SK-N-SH (cell line): ENCODE results near the gene NFIA. TPM values are rescaled to one million over a fixed set of nuclear protein-coding genes. Genes with fewer than 3 reads are reported as not detected.

Source experiments
- CTCF ChIA-PET: fragments of 300-600, 350-600 bp; formaldehyde crosslinking; extraction: SDS; loops from one replicate; lab custom pipeline; 2021; lab: Yijun Ruan, JAX
- POLR2A ChIA-PET: fragments of 350-600 bp; sonication (Branson Sonifier 250); formaldehyde crosslinking; extraction: SDS; loops from one replicate; lab custom pipeline; 2020; ENCODE audit warnings: antibody characterized with exemption, inconsistent platforms; lab: Yijun Ruan, JAX
- DNase-seq: peaks from one replicate; pipeline ENCODE4 v3.0.0; 2012
- H2AFZ ChIP-seq: fragments of 200-600 bp; sonication (generic); 2 replicates; pipeline ENCODE4 v1.8.1; 2016; ENCODE audit warnings: antibody characterized with exemption, mild to moderate bottlenecking, low read depth
- H3F3A ChIP-seq: fragments of 200-600 bp; sonication (generic); replicated peaks from 2 replicates; pipeline ENCODE3; 2016; ENCODE audit warnings: antibody characterized with exemption, mild to moderate bottlenecking; ENCODE audit not compliant: insufficient read depth
- H3K27ac ChIP-seq, 2 experiments: fragments of 200-500 bp in 1 of 2; fragments of 200-600 bp in 1 of 2; sonication (Bioruptor generic) in 1 of 2; sonication (generic), shearing (Covaris generic) in 1 of 2; 2 replicates each; pipeline versions ENCODE4 v1.5.1 to v1.6.1; 2014 to 2016; ENCODE audit warnings: low read depth in 2 of 2, inconsistent platforms in 1 of 2, low read length in 1 of 2, mild to moderate bottlenecking in 1 of 2, mixed read lengths in 1 of 2
- H3K27me3 ChIP-seq: fragments of 200-600 bp; sonication (generic), shearing (Covaris generic); 2 replicates; pipeline ENCODE4 v1.6.1; 2016; ENCODE audit warnings: mixed run types; ENCODE audit not compliant: insufficient read depth
- H3K36me3 ChIP-seq, 2 experiments: fragments of 200-500 bp in 1 of 2; fragments of 200-600 bp in 1 of 2; sonication (Bioruptor generic) in 1 of 2; sonication (generic) in 1 of 2; replicated peaks in 1 of 2; 2 replicates each; pipeline versions ENCODE3 to v1.5.1; 2014 to 2016; ENCODE audit warnings: low read length in 1 of 2, mild to moderate bottlenecking in 1 of 2; ENCODE audit not compliant: insufficient read depth in 2 of 2, control insufficient read depth in 1 of 2
- H3K4me1 ChIP-seq, 2 experiments: fragments of 200-500 bp in 1 of 2; fragments of 200-600 bp in 1 of 2; sonication (Bioruptor generic) in 1 of 2; sonication (generic), shearing (Covaris generic) in 1 of 2; 2 replicates each; pipeline versions ENCODE4 v1.5.1 to v1.6.1; 2014 to 2016; ENCODE audit warnings: low read depth in 1 of 2, low read length in 1 of 2, mixed run types in 1 of 2; ENCODE audit not compliant: insufficient read depth in 2 of 2, control insufficient read depth in 1 of 2
- H3K4me2 ChIP-seq: fragments of 200-600 bp; sonication (generic), shearing (Covaris generic); 2 replicates; pipeline ENCODE4 v1.6.1; 2017; ENCODE audit warnings: mixed run types
- H3K4me3 ChIP-seq, 2 experiments: fragments of 200-500 bp in 1 of 2; fragments of 200-600 bp in 1 of 2; sonication (Bioruptor generic) in 1 of 2; sonication (generic), shearing (Covaris generic) in 1 of 2; 2 replicates each; pipeline versions ENCODE4 v1.5.1 to v1.8.1; 2014 to 2016; ENCODE audit warnings: low read depth in 2 of 2, inconsistent platforms in 1 of 2, low read length in 1 of 2, mild to moderate bottlenecking in 1 of 2, mixed read lengths in 1 of 2, moderate library complexity in 1 of 2
- H3K79me2 ChIP-seq: fragments of 200-600 bp; sonication (generic); 2 replicates; pipeline ENCODE4 v1.8.1; 2017; ENCODE audit warnings: mild to moderate bottlenecking; ENCODE audit not compliant: insufficient read depth
- H3K9ac ChIP-seq: fragments of 200-600 bp; sonication (generic); 2 replicates; pipeline ENCODE4 v1.6.1; 2017; ENCODE audit warnings: mixed run types
- H3K9me2 ChIP-seq: fragments of 200-600 bp; sonication (generic); 2 replicates; pipeline ENCODE4 v1.6.1; 2017; ENCODE audit warnings: mixed run types
- H3K9me3 ChIP-seq: fragments of 200-600 bp; sonication (generic); 2 replicates; pipeline ENCODE4 v1.6.1; 2017; ENCODE audit warnings: mixed run types, mild to moderate bottlenecking, moderate library complexity
- H4K20me1 ChIP-seq: fragments of 200-600 bp; sonication (generic); 2 replicates; pipeline ENCODE4 v1.6.1; 2017; ENCODE audit warnings: mild to moderate bottlenecking, mixed run types; ENCODE audit not compliant: insufficient read depth
- ELF1 ChIP-seq: IDR thresholded peaks from 2 replicates; pipeline ENCODE4 v1.4.0; 2012
- EZH2phosphoT487 ChIP-seq: fragments of 200-600 bp; sonication (generic); IDR thresholded peaks from 2 replicates; pipeline ENCODE4 v1.6.1; 2017; ENCODE audit warnings: low read depth, mixed run types, mild to moderate bottlenecking, antibody characterized with exemption, moderate library complexity, borderline replicate concordance
- FOSL2 ChIP-seq: IDR thresholded peaks from 2 replicates; pipeline ENCODE4 v1.4.0; 2012; ENCODE audit warnings: low read depth, mild to moderate bottlenecking, moderate library complexity, borderline replicate concordance
- GABPA ChIP-seq: IDR thresholded peaks from 2 replicates; pipeline ENCODE4 v1.4.0; 2012; ENCODE audit warnings: low read depth, mild to moderate bottlenecking
- MXI1 ChIP-seq: IDR thresholded peaks from 2 replicates; pipeline ENCODE4 v1.6.1; 2012; ENCODE audit warnings: mild to moderate bottlenecking, low read depth, low read length, improper control_type of control experiment
- RAD21 ChIP-seq: IDR thresholded peaks from 2 replicates; pipeline ENCODE4 v1.6.1; 2012; ENCODE audit warnings: mild to moderate bottlenecking, low read length
- RFX5 ChIP-seq: IDR thresholded peaks from 2 replicates; pipeline ENCODE4 v1.6.1; 2012; ENCODE audit warnings: mild to moderate bottlenecking, improper control_type of control experiment, low read length
- WGBS: methylation state at CpG from one replicate; pipeline ENCODE4 v1.1.6; 2017; ENCODE audit warnings: low lambda C conversion rate; 5-methylcytosine and 5-hydroxymethylcytosine counted together
- polyA plus RNA-seq, 3 experiments: library from polyadenylated mRNA; depleted of rRNA; stranded (reverse); fragments of >200 nt; gene quantifications; 2 replicates each; pipeline ENCODE4 v1.2.3, GENCODE V29; 2012
- TF ChIP-seq, protein P1 (sequence below): IDR thresholded peaks from 2 replicates; pipeline ENCODE4; 2012
- TF ChIP-seq, protein P2 (sequence below): IDR thresholded peaks from 2 replicates; pipeline ENCODE4 v1.4.0; 2012; ENCODE audit warnings: low read depth, borderline replicate concordance
- TF ChIP-seq, protein P3 (sequence below): IDR thresholded peaks from 2 replicates; pipeline ENCODE4 v1.4.0; 2012; ENCODE audit warnings: low read depth, borderline replicate concordance

NFIA gene
- polyA plus RNA-seq, 1 of the 3 experiments (the other 2 are of a cell fraction), result 3.3 TPM

DNA sequence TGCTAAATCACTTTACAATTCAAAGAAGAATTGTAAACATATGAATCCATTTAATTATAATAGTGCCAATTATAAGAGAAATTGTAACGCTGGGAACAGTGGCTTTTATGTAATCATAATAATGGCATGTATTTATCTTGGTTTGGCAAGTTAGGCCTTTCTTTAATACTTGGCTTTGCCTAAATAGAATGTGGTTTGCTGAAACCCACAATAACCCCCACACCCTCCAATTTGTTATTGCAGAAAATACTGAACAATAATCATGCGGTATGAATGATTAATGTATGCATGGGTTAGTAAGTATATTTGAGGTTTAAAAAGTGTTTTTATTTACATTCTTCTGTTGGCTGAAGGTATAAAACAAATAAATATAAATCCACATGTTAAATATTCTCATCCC lies 138.2 kb downstream of the NFIA start (continued):
- TF ChIP-seq, protein P1, sequence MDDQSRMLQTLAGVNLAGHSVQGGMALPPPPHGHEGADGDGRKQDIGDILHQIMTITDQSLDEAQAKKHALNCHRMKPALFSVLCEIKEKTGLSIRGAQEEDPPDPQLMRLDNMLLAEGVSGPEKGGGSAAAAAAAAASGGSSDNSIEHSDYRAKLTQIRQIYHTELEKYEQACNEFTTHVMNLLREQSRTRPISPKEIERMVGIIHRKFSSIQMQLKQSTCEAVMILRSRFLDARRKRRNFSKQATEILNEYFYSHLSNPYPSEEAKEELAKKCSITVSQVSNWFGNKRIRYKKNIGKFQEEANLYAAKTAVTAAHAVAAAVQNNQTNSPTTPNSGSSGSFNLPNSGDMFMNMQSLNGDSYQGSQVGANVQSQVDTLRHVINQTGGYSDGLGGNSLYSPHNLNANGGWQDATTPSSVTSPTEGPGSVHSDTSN, result no peak
- TF ChIP-seq, protein P2, sequence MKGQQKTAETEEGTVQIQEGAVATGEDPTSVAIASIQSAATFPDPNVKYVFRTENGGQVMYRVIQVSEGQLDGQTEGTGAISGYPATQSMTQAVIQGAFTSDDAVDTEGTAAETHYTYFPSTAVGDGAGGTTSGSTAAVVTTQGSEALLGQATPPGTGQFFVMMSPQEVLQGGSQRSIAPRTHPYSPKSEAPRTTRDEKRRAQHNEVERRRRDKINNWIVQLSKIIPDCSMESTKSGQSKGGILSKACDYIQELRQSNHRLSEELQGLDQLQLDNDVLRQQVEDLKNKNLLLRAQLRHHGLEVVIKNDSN, result no peak
- TF ChIP-seq EZH2phosphoT487 (no peak), RFX5 (no peak), FOSL2 (no peak)

DNA sequence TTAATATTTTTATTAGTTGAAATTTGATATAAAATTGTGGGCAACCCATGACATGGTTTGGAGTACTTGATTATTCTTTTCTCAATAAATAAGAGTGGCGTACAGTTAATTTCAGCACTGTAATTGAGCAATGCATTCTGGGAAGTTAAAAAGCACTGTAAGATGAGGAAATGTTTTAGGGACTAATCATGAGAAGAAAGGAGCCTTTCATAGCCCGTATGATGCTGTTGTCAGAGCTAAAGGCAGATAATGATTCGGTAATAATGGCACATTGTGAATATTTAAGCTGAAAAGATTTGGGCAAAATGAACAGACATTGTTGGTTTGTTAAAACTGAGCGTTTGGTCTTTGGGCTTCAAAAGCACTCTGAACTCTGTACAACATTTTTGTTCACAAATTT lies 139.3 kb downstream of the NFIA start:
- ChIA-PET POLR2A (no interaction called here), CTCF (interaction anchor here (1.1 kb wide), 1 partner anchor 548 kb away, joined by 3 read pairs; no protein-coding TSS in a partner anchor)
- no peak overlapping the region for H3K9ac ChIP-seq
- H3F3A ChIP-seq, result peaks cover 5% of the 10 kb centered on the region
- no peak overlapping the region for H2AFZ ChIP-seq
- no peaks in the 10 kb centered on the region for H3K27me3 ChIP-seq
- 62% methylated on average over 4 of the region's 4 CpGs for WGBS
- no peak for DNase-seq
- H4K20me1 ChIP-seq, result no peaks in the 10 kb centered on the region
- H3K4me2 ChIP-seq, result no peak overlapping the region
- no peaks in the 10 kb centered on the region for H3K79me2 ChIP-seq
- TF ChIP-seq RAD21, result no peak
- no peak for TF ChIP-seq EZH2phosphoT487
- TF ChIP-seq, protein P3, sequence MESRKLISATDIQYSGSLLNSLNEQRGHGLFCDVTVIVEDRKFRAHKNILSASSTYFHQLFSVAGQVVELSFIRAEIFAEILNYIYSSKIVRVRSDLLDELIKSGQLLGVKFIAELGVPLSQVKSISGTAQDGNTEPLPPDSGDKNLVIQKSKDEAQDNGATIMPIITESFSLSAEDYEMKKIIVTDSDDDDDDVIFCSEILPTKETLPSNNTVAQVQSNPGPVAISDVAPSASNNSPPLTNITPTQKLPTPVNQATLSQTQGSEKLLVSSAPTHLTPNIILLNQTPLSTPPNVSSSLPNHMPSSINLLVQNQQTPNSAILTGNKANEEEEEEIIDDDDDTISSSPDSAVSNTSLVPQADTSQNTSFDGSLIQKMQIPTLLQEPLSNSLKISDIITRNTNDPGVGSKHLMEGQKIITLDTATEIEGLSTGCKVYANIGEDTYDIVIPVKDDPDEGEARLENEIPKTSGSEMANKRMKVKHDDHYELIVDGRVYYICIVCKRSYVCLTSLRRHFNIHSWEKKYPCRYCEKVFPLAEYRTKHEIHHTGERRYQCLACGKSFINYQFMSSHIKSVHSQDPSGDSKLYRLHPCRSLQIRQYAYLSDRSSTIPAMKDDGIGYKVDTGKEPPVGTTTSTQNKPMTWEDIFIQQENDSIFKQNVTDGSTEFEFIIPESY, result no peak
- TF ChIP-seq ELF1, result no peak
- H3K4me1 ChIP-seq, result peaks cover 5 to 8% of the 10 kb centered on the region in 2 experiments
- H3K9me2 ChIP-seq, result no peaks in the 10 kb centered on the region; the same call in 1 of the 2 replicates
- H3K4me3 ChIP-seq, result no peak overlapping the region
- no peaks in the 10 kb centered on the region for H3K36me3 ChIP-seq
- H3K9me3 ChIP-seq, result no peaks in the 10 kb centered on the region
- no peak overlapping the region; a peak in 1 of 4 replicates for H3K27ac ChIP-seq

DNA sequence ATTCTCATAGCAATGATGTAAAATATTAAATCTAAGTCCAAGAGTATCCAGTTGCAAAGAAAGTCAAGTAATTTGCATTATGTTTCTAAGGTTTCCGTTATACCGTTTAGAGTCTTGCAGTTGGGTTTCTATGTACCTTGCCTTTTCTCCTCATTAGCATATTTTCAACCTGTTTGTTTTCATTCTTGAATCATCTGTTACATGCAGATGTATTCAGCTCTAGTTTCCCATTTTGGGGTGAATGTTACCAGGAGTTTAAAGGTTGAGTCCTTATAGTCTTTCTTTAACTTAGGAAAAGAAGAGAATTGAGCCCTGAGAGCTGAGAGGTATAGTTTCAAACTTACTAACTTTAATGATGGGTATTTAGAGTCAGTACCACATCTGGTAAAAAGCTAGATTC lies 139.9 kb downstream of the NFIA start:
- CTCF ChIA-PET, result interaction anchor here (1.0 to 1.1 kb wide), 2 partner anchors 26 to 549 kb away, joined by 3 read pairs; no protein-coding TSS in a partner anchor
- WGBS, result 100% methylated on average over 2 of the region's 2 CpGs
- no peak overlapping the region for H3K27ac ChIP-seq

More for the DNA sequence above, 139.9 kb downstream of the NFIA start:
- POLR2A ChIA-PET, result no interaction called here
- Histone ChIP-seq H4K20me1 (no peaks in the 10 kb centered on the region), H3K9me2 (no peaks in the 10 kb centered on the region; the same call in 1 of the 2 replicates), H3K36me3 (no peaks in the 10 kb centered on the region), H3K9ac (no peak overlapping the region), H3F3A (peaks cover 5% of the 10 kb centered on the region), H3K27me3 (no peaks in the 10 kb centered on the region), H3K79me2 (no peaks in the 10 kb centered on the region), H2AFZ (no peak overlapping the region), H3K9me3 (no peaks in the 10 kb centered on the region), H3K4me1 (peaks cover 5 to 14% of the 10 kb centered on the region in 2 experiments), H3K4me3 (no peak overlapping the region), H3K4me2 (no peak overlapping the region)
- DNase-seq, result no peak
- TF ChIP-seq FOSL2, result no peak
- no peak for TF ChIP-seq GABPA
- TF ChIP-seq MXI1, result no peak
